Osteoblast (primary cell): ENCODE results near the gene TXLNG. TPM values are rescaled to one million over a fixed set of nuclear protein-coding genes. Genes with fewer than 3 reads are reported as not detected.

Experiments
- DNase-seq: peaks from one replicate; pipeline ENCODE4 v3.0.0; 2011; ENCODE audit warnings: low spot score, mixed read lengths; ENCODE audit not compliant: insufficient read length; ENCODE audit errors: missing footprints
- H2AFZ ChIP-seq: 2 replicates; pipeline ENCODE4 v1.6.0; 2011; ENCODE audit warnings: mild to moderate bottlenecking, low read length
- H3K27ac ChIP-seq: 2 replicates; pipeline ENCODE4 v1.5.1; 2011; ENCODE audit warnings: mild to moderate bottlenecking, low read depth, low read length, moderate library complexity
- H3K27me3 ChIP-seq: 2 replicates; pipeline ENCODE4 v1.6.0; 2012; ENCODE audit warnings: mild to moderate bottlenecking, control low read depth, inconsistent platforms, low read length, moderate library complexity; ENCODE audit not compliant: insufficient read depth
- H3K36me3 ChIP-seq: 2 replicates; pipeline ENCODE4 v1.5.1; 2011; ENCODE audit warnings: mild to moderate bottlenecking, low read length, control low read depth, moderate library complexity; ENCODE audit not compliant: insufficient read depth
- H3K4me1 ChIP-seq: 2 replicates; pipeline ENCODE4 v1.5.1; 2011; ENCODE audit warnings: mild to moderate bottlenecking, low read length, control low read depth, moderate library complexity; ENCODE audit not compliant: insufficient read depth
- H3K4me2 ChIP-seq: 2 replicates; pipeline ENCODE4 v1.6.0; 2011; ENCODE audit warnings: mild to moderate bottlenecking, low read length; ENCODE audit not compliant: insufficient read depth
- H3K4me3 ChIP-seq: fragments of 200-600 bp; sonication (generic); 3 replicates; pipeline ENCODE4 v1.5.1; 2012; ENCODE audit warnings: mild to moderate bottlenecking, low read length, inconsistent platforms; ENCODE audit not compliant: insufficient read depth
- H3K79me2 ChIP-seq: 2 replicates; pipeline ENCODE4 v1.6.0; 2012; ENCODE audit warnings: mild to moderate bottlenecking, low read length, control low read depth, inconsistent platforms; ENCODE audit not compliant: insufficient read depth
- H3K9me3 ChIP-seq: 2 replicates; pipeline ENCODE4 v1.5.1; 2011; ENCODE audit warnings: low read depth, low read length, control low read depth
- H4K20me1 ChIP-seq: 2 replicates; pipeline ENCODE4 v1.6.0; 2012; ENCODE audit warnings: mild to moderate bottlenecking, low read length, control low read depth; ENCODE audit not compliant: insufficient read depth
- CTCF ChIP-seq: IDR thresholded peaks from 2 replicates; pipeline ENCODE4 v1.5.1; 2011; ENCODE audit warnings: mild to moderate bottlenecking, low read depth, low read length, moderate library complexity; ENCODE audit errors: extremely low read depth
- total RNA-seq: library from RNA; depleted of rRNA; stranded (reverse); fragments of >200 nt; gene quantifications from 2 replicates; pipeline ENCODE4 v1.2.3, GENCODE V29; 2012

TXLNG gene
- total RNA-seq: 5.1 and 10.3 TPM in 2 replicates

DNA sequence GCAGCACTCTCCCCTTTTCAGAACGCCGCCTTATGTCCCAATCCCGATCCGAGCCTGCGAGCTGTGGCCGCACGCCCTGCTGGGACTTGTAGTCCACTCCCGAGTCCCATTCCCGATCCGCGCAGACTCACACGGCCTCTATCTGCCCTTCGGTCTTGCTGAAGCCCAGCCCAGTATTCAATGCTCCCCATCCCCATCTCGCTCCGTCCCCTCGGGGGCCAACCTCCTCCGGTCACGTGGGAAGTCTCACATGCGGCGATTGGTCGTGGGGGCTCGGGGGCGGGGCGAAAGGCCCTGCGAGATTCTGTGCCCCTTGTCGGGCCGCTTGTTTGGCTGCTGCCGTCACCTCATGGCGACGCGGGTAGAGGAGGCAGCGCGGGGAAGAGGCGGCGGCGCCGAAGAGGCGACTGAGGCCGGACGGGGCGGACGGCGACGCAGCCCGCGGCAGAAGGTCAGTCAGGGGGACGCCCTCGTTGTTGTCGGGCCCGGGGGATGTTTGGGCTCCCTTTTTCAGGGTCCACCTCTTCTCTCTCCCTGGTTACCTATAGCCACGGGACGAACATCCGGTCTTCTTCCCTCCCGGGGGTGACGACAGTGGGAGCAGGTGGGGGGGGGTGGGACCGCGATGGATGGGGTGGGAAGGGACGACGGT is at the start of gene TXLNG:
TXLNG (plus strand) TSS at position 328 of the 652 bp plus-strand sequence; CDS start at position 350, 22 bp downstream.
- Histone ChIP-seq H3K79me2 (peaks cover 41% of the 10 kb centered on the region), H3K27ac (peak within 1 kb of the TSS; percentile 69), H3K4me3 (peak within 1 kb of the TSS; percentile 87), H4K20me1 (peaks cover 11% of the 10 kb centered on the region), H3K9me3 (no peaks in the 10 kb centered on the region), H2AFZ (peak within 1 kb of the TSS; percentile 96), H3K4me2 (peak within 1 kb of the TSS; percentile 93), H3K27me3 (no peaks in the 10 kb centered on the region), H3K36me3 (no peaks in the 10 kb centered on the region), H3K4me1 (peaks cover 7% of the 10 kb centered on the region)
- TF ChIP-seq CTCF: no peak
- DNase-seq: peak; percentile 99

DNA sequence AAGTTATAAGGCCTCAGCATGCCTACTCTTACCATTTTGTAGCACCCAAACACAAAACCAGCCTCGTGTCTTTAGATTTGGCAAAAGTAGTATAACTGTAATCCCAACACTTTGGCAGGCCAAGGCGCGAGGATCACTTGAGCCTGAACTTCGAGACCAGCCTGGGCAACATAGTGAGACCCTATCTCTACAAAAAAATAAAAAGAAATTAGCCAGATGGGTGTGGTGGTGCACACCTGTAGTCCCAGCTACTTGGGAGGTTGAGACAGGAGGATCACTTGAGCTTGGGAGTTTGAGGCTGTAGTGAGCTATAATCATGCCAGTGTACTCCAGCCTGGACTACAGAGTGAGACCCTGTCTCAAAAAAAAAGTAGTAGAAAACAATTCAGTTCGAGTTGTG is 49.2 kb upstream of the TXLNG start:
- Histone ChIP-seq H3K27me3 (no peaks in the 10 kb centered on the region), H3K9me3 (no peaks in the 10 kb centered on the region), H3K4me1 (no peaks in the 10 kb centered on the region), H3K4me2 (no peak overlapping the region), H3K79me2 (peaks cover 14% of the 10 kb centered on the region), H3K27ac (no peak overlapping the region), H3K36me3 (peaks cover 60% of the 10 kb centered on the region), H3K4me3 (no peak overlapping the region), H4K20me1 (peaks cover 5% of the 10 kb centered on the region), H2AFZ (no peak overlapping the region)
- no peak for TF ChIP-seq CTCF
- no peak for DNase-seq

GRCh38 chrX:16739574-16739973 is 46.7 kb upstream of the TXLNG start:
- no peaks in the 10 kb centered on the region for H3K79me2 ChIP-seq
- peaks cover 8% of the 10 kb centered on the region for H3K4me1 ChIP-seq
- DNase-seq: no peak
- peaks cover 6% of the 10 kb centered on the region for H4K20me1 ChIP-seq
- H3K4me3 ChIP-seq: no peak overlapping the region
- no peak overlapping the region for H3K4me2 ChIP-seq
- peaks cover 71% of the 10 kb centered on the region for H3K36me3 ChIP-seq
- H3K9me3 ChIP-seq: no peaks in the 10 kb centered on the region
- H3K27ac ChIP-seq: no peak overlapping the region
- no peaks in the 10 kb centered on the region for H3K27me3 ChIP-seq
- TF ChIP-seq CTCF: no peak
- no peak overlapping the region for H2AFZ ChIP-seq

- Histone ChIP-seq H3K79me2 (no peaks in the 10 kb centered on the region), H3K27me3 (no peaks in the 10 kb centered on the region), H3K27ac (peak overlapping the region; percentile 35), H3K4me2 (peak overlapping the region; percentile 3), H4K20me1 (peaks cover 11% of the 10 kb centered on the region), H3K36me3 (peaks cover 54% of the 10 kb centered on the region), H3K9me3 (no peaks in the 10 kb centered on the region), H3K4me1 (peaks cover 8% of the 10 kb centered on the region), H3K4me3 (no peak overlapping the region), H2AFZ (no peak overlapping the region)
- TF ChIP-seq CTCF: peak; percentile 65
- DNase-seq: peak; percentile 76
These were observed 42.5 kb upstream of the TXLNG start for GRCh38 chrX:16743604-16744325.
